IMR-90 (cell line): ENCODE data around the gene PGBD4.

Source experiments
- CHD1 ChIP-seq: IDR thresholded peaks from 2 replicates; pipeline ENCODE4 v1.6.1; 2012; ENCODE audit warnings: low read depth, low read length, improper control_type of control experiment
- CTCF ChIP-seq: conservative IDR thresholded peaks from 2 replicates; pipeline ENCODE4 v1.5.1; 2012; ENCODE audit warnings: mild to moderate bottlenecking, low read depth, low read length, improper control_type of control experiment
- MAZ ChIP-seq: IDR thresholded peaks from 2 replicates; pipeline ENCODE4 v1.6.1; 2012; ENCODE audit warnings: low read depth, mild to moderate bottlenecking, low read length, improper control_type of control experiment, moderate library complexity, borderline replicate concordance
- NFE2L2 ChIP-seq: fragments of 150-350 bp; IDR thresholded peaks from 2 replicates; pipeline ENCODE4 v1.6.1; 2016; ENCODE audit warnings: low read depth, mild to moderate bottlenecking, low read length
- POLR2A ChIP-seq: IDR thresholded peaks from 2 replicates; pipeline ENCODE4 v1.6.1; 2012; ENCODE audit warnings: mild to moderate bottlenecking, low read depth, low read length
- RCOR1 ChIP-seq: IDR thresholded peaks from 2 replicates; pipeline ENCODE4 v1.6.1; 2012; ENCODE audit warnings: mild to moderate bottlenecking, low read length, improper control_type of control experiment; ENCODE audit not compliant: insufficient replicate concordance
- TF ChIP-seq, protein P1 (sequence below): fragments of 150-350 bp; IDR thresholded peaks from 2 replicates; pipeline ENCODE4 v1.6.1; 2017; ENCODE audit warnings: mild to moderate bottlenecking, antibody characterized with exemption, low read length, low read depth
- TF ChIP-seq, protein P2 (sequence below): fragments of 150-350 bp; IDR thresholded peaks from 2 replicates; pipeline ENCODE4 v1.6.1; 2016; ENCODE audit warnings: low read depth, mild to moderate bottlenecking, low read length, moderate library complexity, borderline replicate concordance

GRCh38 chr15:34064438-34064837, 37.4 kb upstream of the PGBD4 start:
- TF ChIP-seq CTCF (no peak), POLR2A (no peak), RCOR1 (no peak), MAZ (no peak), NFE2L2 (no peak), CHD1 (no peak)
- TF ChIP-seq, protein P1, sequence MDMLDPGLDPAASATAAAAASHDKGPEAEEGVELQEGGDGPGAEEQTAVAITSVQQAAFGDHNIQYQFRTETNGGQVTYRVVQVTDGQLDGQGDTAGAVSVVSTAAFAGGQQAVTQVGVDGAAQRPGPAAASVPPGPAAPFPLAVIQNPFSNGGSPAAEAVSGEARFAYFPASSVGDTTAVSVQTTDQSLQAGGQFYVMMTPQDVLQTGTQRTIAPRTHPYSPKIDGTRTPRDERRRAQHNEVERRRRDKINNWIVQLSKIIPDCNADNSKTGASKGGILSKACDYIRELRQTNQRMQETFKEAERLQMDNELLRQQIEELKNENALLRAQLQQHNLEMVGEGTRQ = no peak
- TF ChIP-seq, protein P2, sequence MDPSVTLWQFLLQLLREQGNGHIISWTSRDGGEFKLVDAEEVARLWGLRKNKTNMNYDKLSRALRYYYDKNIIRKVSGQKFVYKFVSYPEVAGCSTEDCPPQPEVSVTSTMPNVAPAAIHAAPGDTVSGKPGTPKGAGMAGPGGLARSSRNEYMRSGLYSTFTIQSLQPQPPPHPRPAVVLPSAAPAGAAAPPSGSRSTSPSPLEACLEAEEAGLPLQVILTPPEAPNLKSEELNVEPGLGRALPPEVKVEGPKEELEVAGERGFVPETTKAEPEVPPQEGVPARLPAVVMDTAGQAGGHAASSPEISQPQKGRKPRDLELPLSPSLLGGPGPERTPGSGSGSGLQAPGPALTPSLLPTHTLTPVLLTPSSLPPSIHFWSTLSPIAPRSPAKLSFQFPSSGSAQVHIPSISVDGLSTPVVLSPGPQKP = no peak
